HFFc6 (cell line): ENCODE results near the gene SPEG. TPM values are rescaled to one million over a fixed set of nuclear protein-coding genes. Genes with fewer than 3 reads are reported as not detected.

Experiments used
- DNase-seq: peaks from one replicate; pipeline ENCODE4 v3.0.0-alpha.2; 2018
- H3K27ac Mint-ChIP-seq: 2 replicates; pipeline ENCODE4 v1.8.0; 2020; ENCODE audit warnings: mild to moderate bottlenecking, mixed read lengths
- H3K27me3 Mint-ChIP-seq: 2 replicates; pipeline ENCODE4 v1.8.0; 2021; ENCODE audit warnings: mild to moderate bottlenecking, moderate library complexity, mixed read lengths; ENCODE audit not compliant: insufficient read depth
- H3K36me3 Mint-ChIP-seq: 2 replicates; pipeline ENCODE4 v1.8.0; 2021; ENCODE audit warnings: low read depth, mixed read lengths
- H3K4me1 Mint-ChIP-seq: 2 replicates; pipeline ENCODE4 v1.8.0; 2020; ENCODE audit warnings: low read depth, mixed read lengths
- H3K4me3 Mint-ChIP-seq: 2 replicates; pipeline ENCODE4 v1.8.0; 2020; ENCODE audit warnings: mild to moderate bottlenecking, moderate library complexity, mixed read lengths
- H3K9me3 Mint-ChIP-seq: 2 replicates; pipeline ENCODE4 v1.8.0; 2020; ENCODE audit warnings: mild to moderate bottlenecking, mixed read lengths
- CTCF ChIP-seq: fragments of 200-600 bp; sonication (generic); IDR thresholded peaks from 2 replicates; pipeline ENCODE4 v1.5.0; 2021; ENCODE audit warnings: antibody characterized with exemption, mild to moderate bottlenecking
- total RNA-seq, 6 experiments: library from RNA; stranded (reverse); fragmentation: NEBNext Ultra II Directional; extraction: Animal tissue kit (Norgen Biotek cat#: 25700); gene quantifications; 2 replicates in 1 of 6; 3 replicates in 5 of 6; pipeline ENCODE4 v1.2.3, GENCODE V29; 2021

SPEG gene
- total RNA-seq, 6 experiments from 2014 or later = 80.9 to 89.5 (median 84.7) TPM

- H3K36me3 Mint-ChIP-seq = peaks cover 4% of the 10 kb centered on the region; the same call in 1 of the 2 replicates
- no peak overlapping the region for H3K4me3 Mint-ChIP-seq
- H3K4me1 Mint-ChIP-seq = peaks cover 9% of the 10 kb centered on the region
- H3K27me3 Mint-ChIP-seq = peaks cover 6% of the 10 kb centered on the region
- TF ChIP-seq CTCF = no peak
- H3K9me3 Mint-ChIP-seq = no peaks in the 10 kb centered on the region
- DNase-seq = no peak
- no peak overlapping the region for H3K27ac Mint-ChIP-seq
Measured at GRCh38 chr2:219490600-219491130, 56.0 kb downstream of the SPEG start.

- Mint-ChIP-seq H3K4me1 (peaks cover 10% of the 10 kb centered on the region), H3K27me3 (peaks cover 6% of the 10 kb centered on the region), H3K9me3 (no peaks in the 10 kb centered on the region), H3K4me3 (no peak overlapping the region), H3K36me3 (peaks cover 4% of the 10 kb centered on the region; the same call in 1 of the 2 replicates), H3K27ac (no peak overlapping the region)
- no peak for DNase-seq
- TF ChIP-seq CTCF = no peak
Measured at GRCh38 chr2:219491278-219491963, 56.8 kb downstream of the SPEG start.

GRCh38 chr2:219492575-219492974 lies 57.9 kb downstream of the SPEG start:
- H3K27me3 Mint-ChIP-seq = peaks cover 6% of the 10 kb centered on the region
- no peak overlapping the region for H3K27ac Mint-ChIP-seq
- TF ChIP-seq CTCF = peak; percentile 19; the same call in 1 of the 2 replicates
- H3K4me1 Mint-ChIP-seq = peaks cover 13% of the 10 kb centered on the region
- H3K36me3 Mint-ChIP-seq = peaks cover 4% of the 10 kb centered on the region; the same call in 1 of the 2 replicates
- H3K9me3 Mint-ChIP-seq = no peaks in the 10 kb centered on the region
- no peak overlapping the region for H3K4me3 Mint-ChIP-seq
- no peak for DNase-seq

- no peak for TF ChIP-seq CTCF
- H3K27me3 Mint-ChIP-seq = peaks cover 6% of the 10 kb centered on the region
Measured at GRCh38 chr2:219493086-219493485, 58.4 kb downstream of the SPEG start.

GRCh38 chr2:219494952-219495530 lies 60.4 kb downstream of the SPEG start:
- H3K4me3 Mint-ChIP-seq = no peak overlapping the region
- peaks cover 26% of the 10 kb centered on the region for H3K4me1 Mint-ChIP-seq
- TF ChIP-seq CTCF = no peak
- H3K36me3 Mint-ChIP-seq = peaks cover 4% of the 10 kb centered on the region; the same call in 1 of the 2 replicates
- peaks cover 5% of the 10 kb centered on the region for H3K27me3 Mint-ChIP-seq
- no peak for DNase-seq
- H3K27ac Mint-ChIP-seq = peak overlapping the region; percentile 7; the same call in 1 of the 2 replicates
- no peaks in the 10 kb centered on the region for H3K9me3 Mint-ChIP-seq

More at GRCh38 chr2:219493086-219493485, 58.4 kb downstream of the SPEG start:
- Mint-ChIP-seq H3K4me1 (peaks cover 15% of the 10 kb centered on the region), H3K9me3 (no peaks in the 10 kb centered on the region), H3K4me3 (no peak overlapping the region), H3K27ac (no peak overlapping the region), H3K36me3 (peaks cover 4% of the 10 kb centered on the region; the same call in 1 of the 2 replicates)
- DNase-seq = no peak
